ENCODE measurements around the gene KIRREL3.

The KIRREL3 gene

GRCh38 chr11:126663749-126664592 is 336.6 kb downstream of the KIRREL3 start:
- DNase-seq (ENCODE audit: low spot score) = no peak
- in situ Hi-C loops (cut with MboI; ENCODE audit: low pct_unique_long_range_greater_than_20kb, low sequenced_read_pairs, unreplicated experiment) = no loop called here
- no peak for TF ChIP-seq CTCF (IDR thresholded peaks at IDR 0.05; ENCODE audit: extremely low read depth, insufficient read depth, missing control alignments)

GRCh38 chr11:126662035-126662790 is 338.4 kb downstream of the KIRREL3 start:
- no peak for DNase-seq (ENCODE audit: low spot score)
- TF ChIP-seq CTCF (IDR thresholded peaks at IDR 0.05; ENCODE audit: extremely low read depth, insufficient read depth, missing control alignments) = no peak
- in situ Hi-C loops (cut with MboI; ENCODE audit: low pct_unique_long_range_greater_than_20kb, low sequenced_read_pairs, unreplicated experiment) = no loop called here

GRCh38 chr11:126660761-126661425 is 339.7 kb downstream of the KIRREL3 start:
- in situ Hi-C loops (cut with MboI; ENCODE audit: low pct_unique_long_range_greater_than_20kb, low sequenced_read_pairs, unreplicated experiment) = no loop called here
- TF ChIP-seq CTCF (IDR thresholded peaks at IDR 0.05; ENCODE audit: extremely low read depth, insufficient read depth, missing control alignments) = no peak
- DNase-seq (ENCODE audit: low spot score) = no peak

- no peak for TF ChIP-seq CTCF (IDR thresholded peaks at IDR 0.05; ENCODE audit: extremely low read depth, insufficient read depth, missing control alignments)
- in situ Hi-C loops (cut with MboI; ENCODE audit: low pct_unique_long_range_greater_than_20kb, low sequenced_read_pairs, unreplicated experiment) = no loop called here
- no peak for DNase-seq (ENCODE audit: low spot score)
Observed at GRCh38 chr11:126660321-126660720, 340.2 kb downstream of the KIRREL3 start.

- in situ Hi-C loops (cut with MboI; ENCODE audit: low pct_unique_long_range_greater_than_20kb, low sequenced_read_pairs, unreplicated experiment) = no loop called here
- no peak for DNase-seq (ENCODE audit: low spot score)
- no peak for TF ChIP-seq CTCF (IDR thresholded peaks at IDR 0.05; ENCODE audit: extremely low read depth, insufficient read depth, missing control alignments)
Observed at GRCh38 chr11:126658306-126659056, 342.1 kb downstream of the KIRREL3 start.

GRCh38 chr11:126655807-126656128 is 344.8 kb downstream of the KIRREL3 start:
- no peak for TF ChIP-seq CTCF (IDR thresholded peaks at IDR 0.05; ENCODE audit: extremely low read depth, insufficient read depth, missing control alignments)
- no peak for DNase-seq (ENCODE audit: low spot score)
- in situ Hi-C loops (cut with MboI; ENCODE audit: low pct_unique_long_range_greater_than_20kb, low sequenced_read_pairs, unreplicated experiment) = no loop called here

All from GM13977 (cell line).